GM12878 (cell line): ENCODE data around the gene CRYBB2. TPM values are rescaled to one million over a fixed set of nuclear protein-coding genes. Genes with fewer than 3 reads are reported as not detected.

ENCODE experiments used
- ATAC-seq: fragments of 200-7000 bp; cut with Tn5 transposase; 3 replicates; pipeline ENCODE4 v1.9.1; 2020; ENCODE audit warnings: mild to moderate bottlenecking, moderate library complexity
- BruUV-seq: library from RNA; stranded (reverse); fragments of 400-500 nt; replicated peaks from 2 replicates; lab custom pipeline; 2021; lab: Mats Ljungman, UMichigan
- CTCF ChIA-PET: fragments of 300-600 bp; sonication (Branson Sonifier 250); formaldehyde crosslinking; extraction: SDS; loops from one replicate; lab custom pipeline; 2021; ENCODE audit warnings: inconsistent platforms; lab: Yijun Ruan, JAX
- POLR2A ChIA-PET: fragments of 350-600 bp; formaldehyde crosslinking; extraction: SDS; loops from one replicate; lab custom pipeline; 2021; ENCODE audit warnings: inconsistent platforms; lab: Charles Lee
- RAD21 ChIA-PET: fragments of 300-600 bp; sonication (Branson Sonifier 250); formaldehyde crosslinking; loops from one replicate; lab custom pipeline; 2023; ENCODE audit warnings: antibody characterized with exemption; ENCODE audit not compliant: unreplicated experiment; lab: Charles Lee
- SMC1A ChIA-PET: fragments of 300-600 bp; sonication (Branson Sonifier 250); formaldehyde crosslinking; loops from one replicate; lab custom pipeline; 2023; ENCODE audit not compliant: unreplicated experiment, uncharacterized antibody; lab: Charles Lee
- DNase-seq: peaks from one replicate; pipeline ENCODE4 v3.0.0-alpha.2; 2011; ENCODE audit warnings: low read depth, low spot score
- FAIRE-seq: peaks from 3 replicates; lab custom pipeline; 2011; peaks lifted over from hg19 to GRCh38; lab: Jason Lieb, UNC
- H2AFZ ChIP-seq: 2 replicates; pipeline ENCODE4 v1.6.0; 2011; ENCODE audit warnings: low read depth, low read length, control low read depth; ENCODE audit not compliant: control insufficient read depth
- H3K27ac ChIP-seq: 2 replicates; pipeline ENCODE4 v1.5.1; 2011; ENCODE audit warnings: control low read depth; ENCODE audit not compliant: control insufficient read depth, insufficient read depth
- H3K27me3 ChIP-seq, 2 experiments: replicated peaks in 1 of 2; 2 replicates each; pipeline versions ENCODE4 v1.6.0 to v1.6.1; 2011; ENCODE audit warnings: low read length in 1 of 2; ENCODE audit not compliant: control insufficient read depth in 2 of 2, insufficient read depth in 2 of 2
- H3K36me3 ChIP-seq, 2 experiments: 2 replicates each; pipeline ENCODE4 v1.5.1; 2011; ENCODE audit warnings: low read length in 1 of 2; ENCODE audit not compliant: control insufficient read depth in 2 of 2, insufficient read depth in 2 of 2
- H3K4me1 ChIP-seq: 2 replicates; pipeline ENCODE4 v1.6.1; 2011; ENCODE audit warnings: mild to moderate bottlenecking, low read length, moderate library complexity, mixed read lengths; ENCODE audit not compliant: control insufficient read depth, insufficient read depth
- H3K4me2 ChIP-seq: 2 replicates; pipeline ENCODE4 v1.6.0; 2011; ENCODE audit warnings: control low read depth; ENCODE audit not compliant: control insufficient read depth, insufficient read depth
- H3K4me3 ChIP-seq: fragments of 200-600 bp; sonication (generic); 2 replicates; pipeline ENCODE4 v1.5.1; 2016
- H3K79me2 ChIP-seq: 2 replicates; pipeline ENCODE4 v1.6.0; 2011; ENCODE audit warnings: low read length; ENCODE audit not compliant: control insufficient read depth, insufficient read depth
- H3K9ac ChIP-seq: 2 replicates; pipeline ENCODE4 v1.8.0; 2011; ENCODE audit warnings: low read length, control low read depth, mixed read lengths; ENCODE audit not compliant: control insufficient read depth, insufficient read depth
- H3K9me3 ChIP-seq: replicated peaks from 3 replicates; pipeline ENCODE4 v1.5.1; 2011; ENCODE audit warnings: mild to moderate bottlenecking, low read length; ENCODE audit not compliant: control insufficient read depth, insufficient read depth
- H4K20me1 ChIP-seq: 2 replicates; pipeline ENCODE4 v1.6.0; 2011; ENCODE audit not compliant: control insufficient read depth, insufficient read depth
- BCL3 ChIP-seq: IDR thresholded peaks from 2 replicates; pipeline ENCODE4 v1.6.1; 2011; ENCODE audit warnings: borderline replicate concordance, low read depth, mild to moderate bottlenecking, moderate library complexity, low read length; ENCODE audit not compliant: insufficient read depth, poor library complexity, severe bottlenecking
- E4F1 ChIP-seq: fragments of 450-650 bp; IDR thresholded peaks from 2 replicates; pipeline ENCODE4 v1.6.1; 2018; ENCODE audit warnings: borderline replicate concordance, mild to moderate bottlenecking; ENCODE audit not compliant: partially characterized antibody
- ESRRA ChIP-seq: IDR thresholded peaks from 2 replicates; pipeline ENCODE4 v1.6.1; 2012; ENCODE audit warnings: mild to moderate bottlenecking, low read length, improper control_type of control experiment
- FOXM1 ChIP-seq: IDR thresholded peaks from 2 replicates; pipeline ENCODE4 v1.6.1; 2012; ENCODE audit warnings: low read depth, mild to moderate bottlenecking, inconsistent platforms, low read length, moderate library complexity
- HDGF ChIP-seq: fragments of 450-650 bp; IDR thresholded peaks from 2 replicates; pipeline ENCODE4 v1.6.1; 2016; ENCODE audit warnings: antibody characterized with exemption
- IRF3 ChIP-seq: fragments of 450-650 bp; IDR thresholded peaks from 2 replicates; pipeline ENCODE4 v1.6.1; 2014; ENCODE audit warnings: mild to moderate bottlenecking
- MTA3 ChIP-seq: IDR thresholded peaks from 2 replicates; pipeline ENCODE4 v1.6.1; 2012; ENCODE audit warnings: low read length, inconsistent platforms, borderline replicate concordance
- MYB ChIP-seq: fragments of 150-350 bp; IDR thresholded peaks from 2 replicates; pipeline ENCODE4 v1.6.1; 2014; ENCODE audit warnings: mild to moderate bottlenecking, low read depth, low read length, borderline replicate concordance
- NBN ChIP-seq: fragments of 450-650 bp; IDR thresholded peaks from 2 replicates; pipeline ENCODE4 v1.6.1; 2016
- NFYB ChIP-seq: IDR thresholded peaks from 2 replicates; pipeline ENCODE4 v1.6.1; 2011; ENCODE audit warnings: low read depth, mild to moderate bottlenecking, low read length, improper control_type of control experiment, moderate library complexity; ENCODE audit not compliant: insufficient read depth
- NKRF ChIP-seq: fragments of 450-650 bp; conservative IDR thresholded peaks from 2 replicates; pipeline ENCODE4 v1.6.1; 2017; ENCODE audit warnings: mild to moderate bottlenecking, moderate library complexity
- NR2C2 ChIP-seq: IDR thresholded peaks from 2 replicates; pipeline ENCODE4 v1.6.1; 2011; ENCODE audit warnings: borderline replicate concordance, low read depth; ENCODE audit not compliant: control insufficient read depth, insufficient read length
- PML ChIP-seq: IDR thresholded peaks from 2 replicates; pipeline ENCODE4 v1.6.1; 2012; ENCODE audit warnings: low read length, inconsistent platforms
- SREBF1 ChIP-seq: IDR thresholded peaks from 2 replicates; pipeline ENCODE4 v1.6.1; 2012; ENCODE audit warnings: mild to moderate bottlenecking, low read length
- STAT1 ChIP-seq: fragments of 450-650 bp; conservative IDR thresholded peaks from 2 replicates; pipeline ENCODE4 v1.6.1; 2014; ENCODE audit warnings: antibody characterized with exemption, mild to moderate bottlenecking
- SUPT20H ChIP-seq: IDR thresholded peaks from 2 replicates; pipeline ENCODE4 v1.6.1; 2011; ENCODE audit warnings: low read depth, mild to moderate bottlenecking, low read length, moderate library complexity, borderline replicate concordance; ENCODE audit not compliant: control insufficient read depth
- WRNIP1 ChIP-seq: IDR thresholded peaks from 2 replicates; pipeline ENCODE4 v1.6.1; 2011; ENCODE audit warnings: low read depth, low read length, improper control_type of control experiment, borderline replicate concordance
- YBX1 ChIP-seq: fragments of 450-650 bp; IDR thresholded peaks from 2 replicates; pipeline ENCODE4 v1.6.1; 2016; ENCODE audit warnings: antibody characterized with exemption
- ZNF24 ChIP-seq: fragments of 450-650 bp; IDR thresholded peaks from 2 replicates; pipeline ENCODE4 v1.6.1; 2017; ENCODE audit warnings: antibody characterized with exemption, mild to moderate bottlenecking
- ZNF384 ChIP-seq: IDR thresholded peaks from 2 replicates; pipeline ENCODE4 v1.6.1; 2012; ENCODE audit warnings: low read depth, mild to moderate bottlenecking, low read length, improper control_type of control experiment, borderline replicate concordance
- WGBS: methylation state at CpG from one replicate; pipeline ENCODE4 v1.1.6; 2016; ENCODE audit warnings: low lambda C conversion rate; ENCODE audit not compliant: insufficient replicate concordance, insufficient coverage; ENCODE audit errors: missing lambda C conversion rate; 5-methylcytosine and 5-hydroxymethylcytosine counted together
- in situ Hi-C: fragments of 300-500 bp; cut with MboI; formaldehyde crosslinking; loops from 9 replicates; pipeline ENCODE4 v1.14.3; 2018; ENCODE audit warnings: mixed read lengths
- intact Hi-C: fragments of 100-400 bp; cut with micrococcal nuclease; formaldehyde crosslinking; loops from one replicate; pipeline ENCODE4 v1.14.2; 2022; ENCODE audit not compliant: unreplicated experiment
- polyA plus RNA-seq, 11 experiments: library from polyadenylated mRNA; depleted of rRNA in 4 of 11; unstranded in 6 of 11; stranded (reverse) in 5 of 11; fragments of >200 nt; fragmentation: Nextera tagmentation in 4 of 11; fragmentation: Illumina TruSeq in 1 of 11; extraction: Ambion mirVana in 4 of 11; extraction: Trizol in 1 of 11; gene quantifications; 1 replicate in 1 of 11; 2 replicates in 10 of 11; pipeline versions ENCODE4 v1.2.1 to v1.2.3, GENCODE V29; 2011 to 2016; ENCODE audit warnings: inconsistent platforms in 2 of 11, missing spikeins in 2 of 11, low read depth in 1 of 11
- total RNA-seq, 4 experiments: library from RNA; depleted of rRNA in 3 of 4; stranded (reverse); fragments of >200 nt in 3 of 4; fragmentation: Illumina TruSeq in 1 of 4; extraction: Trizol in 1 of 4; gene quantifications; 2 replicates each; pipeline versions ENCODE4 v1.2.1 to v1.2.3, GENCODE V29; 2013 to 2021

CRYBB2 gene
- total and polyA plus RNA-seq, 10 of the 15 experiments (the other 5 are each of a cell fraction or from before 2014, with no cell fraction given), result not detected

GRCh38 chr22:25186140-25186539 lies 33.3 kb upstream of the CRYBB2 start:
- FAIRE-seq (no peak), ATAC-seq (no peak), DNase-seq (no peak)
- no peaks in the 10 kb centered on the region for H3K4me1 ChIP-seq
- intact Hi-C loops (no loop called here), in situ Hi-C loops (no loop called here)
- no peaks in the 10 kb centered on the region for H4K20me1 ChIP-seq
- no peak for TF ChIP-seq MTA3
- TF ChIP-seq FOXM1, result no peak
- TF ChIP-seq ZNF384, result no peak
- TF ChIP-seq BCL3, result no peak
- TF ChIP-seq WRNIP1, result no peak
- TF ChIP-seq NR2C2, result no peak
- TF ChIP-seq STAT1, result no peak
- TF ChIP-seq E4F1, result no peak
- TF ChIP-seq PML, result no peak
- no peak for TF ChIP-seq ESRRA
- no peak for TF ChIP-seq IRF3
- TF ChIP-seq YBX1, result no peak
- no peak for TF ChIP-seq HDGF
- no peak for TF ChIP-seq SREBF1
- no peak for TF ChIP-seq MYB
- no peak for TF ChIP-seq NBN
- TF ChIP-seq NKRF, result no peak
- TF ChIP-seq SUPT20H, result no peak
- no peak for TF ChIP-seq ZNF24
- TF ChIP-seq NFYB, result no peak
- ChIA-PET SMC1A (no interaction called here), POLR2A (no interaction called here), RAD21 (no interaction called here), CTCF (interaction anchor here (1.8 kb wide), 1 partner anchor 16 kb away, joined by 6 read pairs; no protein-coding TSS in a partner anchor)
- no peak overlapping the region for H3K4me2 ChIP-seq
- H3K79me2 ChIP-seq, result no peaks in the 10 kb centered on the region
- 0% methylated on average over 2 of the region's 3 CpGs for WGBS
- H3K9ac ChIP-seq, result no peak overlapping the region
- no peaks in the 10 kb centered on the region for H3K9me3 ChIP-seq
- no TSS peak for BruUV-seq
- no peak overlapping the region for H2AFZ ChIP-seq
- no peak overlapping the region for H3K4me3 ChIP-seq
- no peak overlapping the region for H3K27ac ChIP-seq
- no peaks in the 10 kb centered on the region for H3K36me3 ChIP-seq
- no peaks in the 10 kb centered on the region for H3K27me3 ChIP-seq
